Activated CD4-positive, alpha-beta T cell treated with anti-CD3 and anti-CD28 coated beads for 48 hours (primary cell): ENCODE measurements around the gene AXIN1.
"Not testable (repeated sequence)": the region's sequence is repeated elsewhere in the genome, so short reads cannot be mapped to it uniquely, and the experiment has no call there.

Experiments used
- DNase-seq: peaks from one replicate; pipeline ENCODE4 v3.0.0-alpha.2; 2020

AXIN1 gene

DNA sequence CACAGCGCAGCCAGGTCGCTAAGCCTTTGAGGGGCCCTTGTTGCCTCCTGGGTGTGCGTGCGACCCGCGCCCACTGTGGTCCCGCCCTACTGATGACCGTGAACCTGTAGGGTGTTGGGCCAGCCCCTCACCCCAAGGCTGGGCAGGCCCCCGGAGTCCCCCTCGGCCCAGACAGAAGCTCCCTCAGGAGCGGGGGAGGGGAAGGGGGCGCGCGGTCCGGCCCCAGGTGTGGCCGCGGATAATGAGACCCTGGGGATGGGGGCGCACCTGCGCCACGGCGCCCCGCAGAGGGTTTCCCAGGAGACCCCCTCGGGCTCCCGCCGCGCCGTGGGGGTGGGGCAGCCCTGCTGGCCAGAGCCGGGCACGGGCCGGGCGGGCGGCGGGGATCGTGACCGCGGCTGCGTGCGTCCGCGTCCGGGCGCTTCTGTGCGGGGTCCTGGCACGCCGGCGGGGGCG lies 72.5 kb downstream of the AXIN1 start:
- DNase-seq, result no peak

GRCh38 chr16:279531-279930 lies 73.0 kb downstream of the AXIN1 start:
- DNase-seq, result no peak

DNA sequence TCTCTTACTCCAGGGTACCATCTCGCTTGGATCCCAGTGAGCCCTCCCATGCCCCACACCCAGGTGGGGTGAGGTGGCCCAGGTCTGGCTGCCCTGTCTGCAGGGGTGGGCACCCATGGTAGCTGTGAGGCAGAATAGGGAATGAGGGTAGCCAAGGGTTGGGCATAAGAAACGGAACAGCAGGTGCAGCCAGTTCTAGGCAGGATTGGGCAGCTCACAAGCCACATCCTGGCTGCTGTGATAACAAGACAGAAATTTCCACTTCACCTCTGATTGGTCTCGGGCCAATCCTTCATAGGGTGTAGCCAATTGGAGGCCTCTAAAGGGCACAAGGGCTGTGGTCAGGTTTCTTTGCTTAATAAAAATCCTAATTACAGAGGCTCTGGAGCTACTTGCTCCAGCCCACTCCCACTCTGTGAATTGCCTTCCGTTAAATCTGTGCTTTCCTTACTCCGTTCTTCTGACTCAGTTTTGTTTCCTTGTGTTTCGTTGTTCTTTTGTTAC lies 73.6 kb downstream of the AXIN1 start:
- DNase-seq, result peak; percentile 44

DNA sequence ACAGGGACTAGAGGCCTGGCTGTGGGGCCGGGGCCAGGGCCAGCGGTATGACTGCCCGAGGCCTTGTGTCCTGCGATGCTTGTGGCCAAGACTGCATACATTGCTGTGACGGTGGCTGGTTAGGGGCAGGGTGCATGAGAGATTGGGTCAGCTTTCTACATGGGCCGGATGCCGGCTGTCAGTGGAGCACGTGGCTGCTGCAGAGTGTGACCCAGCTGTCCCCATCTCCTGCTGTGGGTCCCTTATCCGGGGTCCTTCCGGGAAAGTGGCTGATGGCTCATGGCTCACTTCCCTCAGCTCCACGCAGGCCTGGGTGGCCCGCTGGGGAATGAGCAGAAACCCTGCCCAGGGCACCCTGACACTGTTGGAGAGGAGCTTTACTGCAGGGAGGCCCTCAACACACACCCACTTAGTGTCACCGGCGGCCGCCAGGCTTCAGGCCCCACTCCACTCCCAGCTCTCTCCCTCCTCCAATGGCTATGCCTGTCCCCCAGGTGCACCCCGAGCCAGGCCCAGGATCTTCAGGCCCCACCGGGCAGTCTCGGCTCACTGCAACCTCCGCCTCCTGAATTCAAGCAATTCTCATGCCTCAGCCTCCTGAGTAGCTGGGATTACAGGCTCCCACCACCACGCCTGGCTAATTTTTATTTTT lies 76.0 kb downstream of the AXIN1 start:
- no peak for DNase-seq

DNA sequence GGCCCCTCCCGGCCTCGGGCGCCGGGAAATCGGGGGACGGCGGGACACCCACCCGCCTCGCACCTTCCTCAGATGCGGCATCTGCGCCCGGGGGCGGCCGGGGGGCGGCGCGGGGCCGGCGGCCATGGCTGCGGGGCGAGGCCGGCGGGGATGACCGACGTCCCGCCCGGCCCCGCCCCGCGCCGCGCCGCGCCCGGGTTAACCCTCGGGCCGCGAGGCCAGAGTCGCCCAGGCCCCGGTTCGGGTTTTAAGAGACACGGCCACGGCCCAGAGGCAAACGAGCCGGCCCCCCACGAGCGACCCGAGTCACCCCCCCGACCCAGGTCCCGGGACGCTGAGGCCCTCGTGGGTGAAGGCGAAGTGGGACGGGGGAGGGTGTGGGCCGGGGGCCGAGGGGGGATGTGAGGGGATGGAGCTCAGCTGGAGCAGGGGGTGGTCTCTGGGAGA lies 76.7 kb downstream of the AXIN1 start, which contains the start of gene RGS11:
Gene RGS11 (minus strand): TSS at position 159 of the 447 bp plus-strand sequence. CDS start 33 bp downstream, at position 126.
- no peak for DNase-seq

DNA sequence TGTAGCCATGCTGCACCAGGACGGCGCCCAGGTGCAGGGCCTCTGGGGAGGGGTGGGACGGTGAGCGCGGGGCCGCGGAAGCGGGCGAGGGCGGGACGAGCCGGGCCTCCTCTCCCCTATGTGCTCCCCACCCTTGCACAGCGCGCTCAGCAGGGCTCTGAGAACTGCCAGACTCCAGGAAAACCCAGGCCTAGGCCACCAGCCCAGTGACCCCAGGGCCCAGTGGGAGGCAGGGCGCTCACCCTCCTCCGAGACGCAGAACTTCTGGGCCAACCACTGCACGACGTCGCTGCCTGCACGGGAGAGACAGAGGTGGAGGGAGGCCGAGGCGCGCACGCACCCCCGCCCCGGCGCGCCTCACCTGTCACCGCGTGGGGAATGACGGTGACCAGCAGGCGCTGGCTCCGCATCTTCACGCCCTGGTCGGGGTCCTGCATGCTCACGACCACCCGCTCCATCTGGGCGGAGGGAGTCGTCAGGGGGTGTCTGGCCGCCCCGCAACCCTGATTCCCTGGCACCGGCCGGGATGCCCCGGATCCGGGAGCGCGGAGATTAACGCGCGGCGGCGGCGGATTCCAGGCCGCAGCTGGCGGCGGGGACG lies 77.4 kb downstream of the AXIN1 start:
- peak; percentile 40 for DNase-seq

- DNase-seq, result no peak
Measured at GRCh38 chr16:273547-274421, 78.7 kb downstream of the AXIN1 start.

DNA sequence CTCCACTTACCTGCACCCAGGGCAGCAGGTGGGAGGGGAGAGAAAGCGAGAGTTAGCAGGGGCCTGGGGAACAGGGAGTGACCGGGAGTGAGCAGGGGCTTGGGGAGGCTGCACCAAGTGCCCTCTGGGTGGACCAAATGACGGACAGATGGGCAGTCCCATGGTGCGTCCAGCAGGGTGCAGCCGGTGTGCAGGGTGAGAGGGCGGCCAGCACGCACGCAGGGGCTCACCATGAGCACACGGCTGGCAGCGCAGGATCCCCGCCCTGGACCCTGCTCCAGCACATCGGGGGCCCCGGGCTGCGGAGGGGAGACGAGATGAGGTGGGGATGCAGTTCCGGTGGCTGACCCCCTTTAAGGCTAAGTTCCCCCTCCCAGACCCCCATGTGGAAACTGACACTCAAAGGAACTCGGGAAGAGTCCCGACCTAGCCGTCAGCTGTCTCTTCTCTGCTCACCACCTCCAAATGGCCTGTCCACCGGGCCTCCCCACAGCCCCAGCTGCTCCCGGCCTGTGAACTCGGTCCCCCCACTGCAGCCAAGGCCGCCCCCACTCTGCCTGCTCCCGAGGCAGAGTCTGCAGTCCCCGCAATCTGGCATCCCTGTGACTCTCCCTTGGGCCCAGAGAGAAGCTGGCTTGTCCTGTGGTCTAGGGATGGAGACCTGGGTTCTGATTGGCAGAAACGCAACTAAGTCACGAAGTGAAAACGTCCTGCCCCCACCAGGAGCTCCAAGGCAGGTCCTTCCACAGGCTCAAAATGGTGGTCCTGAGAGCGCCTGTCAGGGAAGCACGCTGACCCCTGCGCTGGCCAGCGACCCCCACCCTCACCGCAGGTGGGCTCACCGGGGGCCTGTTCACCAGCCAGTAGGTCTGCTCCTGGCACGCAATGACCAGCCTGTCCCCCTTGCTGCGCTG lies 79.6 kb downstream of the AXIN1 start:
- DNase-seq, result no peak

GRCh38 chr16:270381-271255 lies 81.9 kb downstream of the AXIN1 start:
- DNase-seq, result no peak

- DNase-seq, result no peak
Measured at GRCh38 chr16:269061-269796, 83.3 kb downstream of the AXIN1 start.

DNA sequence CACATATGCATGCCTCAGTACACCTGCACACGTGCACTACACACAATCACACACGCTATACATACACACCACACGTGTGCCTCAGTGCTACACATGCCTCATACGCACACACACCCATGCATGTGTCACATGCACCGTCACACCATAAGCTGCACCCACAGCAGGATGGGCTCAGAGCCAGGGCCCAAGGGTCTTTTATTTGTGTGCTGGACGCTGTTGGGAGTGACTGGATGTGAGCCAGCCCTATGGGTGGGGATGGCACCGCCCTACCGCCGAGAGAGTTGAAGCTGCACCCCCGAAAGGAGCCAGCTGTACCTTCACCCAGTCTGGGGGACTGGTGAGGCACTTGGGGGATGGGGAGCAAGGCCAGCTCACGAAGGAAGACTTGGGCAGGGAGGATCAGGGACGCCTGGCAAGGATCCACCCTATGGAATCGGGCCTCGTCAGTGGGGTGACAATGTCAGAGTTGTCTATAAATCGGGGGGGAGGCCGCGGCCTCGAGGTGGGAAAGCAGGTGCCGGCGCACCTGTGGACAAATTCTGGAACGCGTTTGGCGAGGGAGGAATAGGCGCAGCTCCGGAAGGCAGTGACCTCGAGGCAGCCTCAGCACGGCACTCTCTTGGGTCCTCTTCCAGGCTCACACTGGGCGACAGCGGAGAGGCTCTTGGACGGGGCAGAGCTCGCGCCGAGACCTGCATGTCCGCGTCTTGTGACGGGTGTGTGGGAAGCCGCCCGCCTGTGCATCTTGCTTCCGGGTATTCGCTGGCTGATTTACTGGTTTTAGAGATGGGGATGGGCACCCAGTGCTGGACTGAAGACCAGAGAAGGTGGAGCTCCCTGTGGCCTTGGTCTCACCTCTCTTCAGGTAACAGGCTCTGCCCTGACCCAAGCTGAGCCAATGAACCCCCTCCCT lies 84.1 kb downstream of the AXIN1 start:
- no peak for DNase-seq

GRCh38 chr16:267562-267961 lies 85.0 kb downstream of the AXIN1 start:
- DNase-seq, result not testable (repeated sequence)

GRCh38 chr16:266258-267164 lies 86.0 kb downstream of the AXIN1 start:
- no peak for DNase-seq

- peak; percentile 32 for DNase-seq
Measured at GRCh38 chr16:265711-266110, 86.8 kb downstream of the AXIN1 start.

- DNase-seq, result no peak
Measured at GRCh38 chr16:265002-265529, 87.5 kb downstream of the AXIN1 start.

DNA sequence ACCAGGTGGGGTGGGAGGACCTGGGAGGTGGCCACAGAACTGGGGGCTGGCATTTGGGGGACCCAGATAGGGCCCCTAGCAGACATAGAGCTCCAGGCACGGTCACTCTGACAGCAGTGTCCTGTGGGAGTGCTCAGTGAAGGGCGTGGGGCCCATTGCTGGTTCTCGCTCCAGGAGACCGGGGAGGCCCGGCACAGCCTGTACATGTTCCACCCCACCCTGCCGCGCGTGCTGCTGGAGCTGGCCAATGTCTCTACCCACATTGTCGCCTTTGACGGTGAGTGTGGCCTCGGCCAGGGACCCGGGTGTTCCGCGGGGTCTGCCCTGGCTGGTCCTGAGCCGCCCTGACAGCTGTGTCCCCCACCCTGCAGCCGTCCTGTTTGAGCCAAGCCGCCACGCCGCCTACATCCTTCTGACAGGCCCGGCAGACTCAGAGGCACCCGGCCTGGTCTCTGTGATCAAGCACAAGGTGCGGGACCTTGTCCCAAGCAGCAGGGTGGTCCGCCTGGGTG lies 88.0 kb downstream of the AXIN1 start:
- no peak for DNase-seq

GRCh38 chr16:263944-264343 lies 88.6 kb downstream of the AXIN1 start:
- DNase-seq, result no peak
